HG02884 (cell line): Measurements from ENCODE around the gene ADORA2A.

Source experiments
- ATAC-seq: cut with Tn5 transposase; IDR thresholded peaks from one replicate; pipeline ENCODE4 v1.9.1; 2021; ENCODE audit warnings: mild to moderate bottlenecking, moderate library complexity; ENCODE audit not compliant: unreplicated experiment

Gene ADORA2A

DNA sequence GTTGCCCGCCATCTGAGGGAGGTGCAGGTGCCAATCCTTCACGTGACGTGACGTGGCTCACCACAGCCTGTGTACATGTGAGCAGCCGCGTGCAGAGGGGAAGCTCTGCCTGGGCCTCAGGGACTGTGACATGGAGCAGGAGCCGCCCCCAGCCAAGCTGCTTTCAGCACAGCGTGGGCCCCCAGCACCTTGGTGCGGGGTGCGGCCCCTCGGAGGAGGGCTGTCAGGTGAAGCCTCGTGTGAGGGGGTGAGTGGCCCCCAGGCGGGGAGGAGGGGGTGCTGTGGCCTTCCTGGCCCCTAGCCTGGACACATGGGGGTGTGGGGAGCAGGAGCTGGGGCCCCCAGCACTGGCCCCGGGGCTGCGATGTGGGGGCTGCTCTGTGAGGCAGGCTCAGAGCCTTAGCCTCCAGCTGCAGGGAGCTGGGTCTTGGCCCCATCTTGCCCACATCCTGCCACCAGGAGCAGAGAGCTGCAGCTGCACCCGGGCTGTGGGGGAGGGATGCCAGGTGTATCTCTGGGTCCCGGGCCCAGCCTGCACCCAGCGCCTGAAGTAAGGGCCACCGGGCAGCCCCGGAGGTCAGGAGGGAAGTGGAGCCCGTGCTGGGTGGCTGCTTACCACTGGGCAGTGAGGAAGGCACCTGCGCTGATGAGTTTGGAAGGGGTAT lies at the start of gene ADORA2A:
Gene ADORA2A, plus strand, starts transcription at position 100 of the 665 bp plus-strand sequence. CDS start 5,806 bp downstream, outside the sequence.
- no peak for ATAC-seq

DNA sequence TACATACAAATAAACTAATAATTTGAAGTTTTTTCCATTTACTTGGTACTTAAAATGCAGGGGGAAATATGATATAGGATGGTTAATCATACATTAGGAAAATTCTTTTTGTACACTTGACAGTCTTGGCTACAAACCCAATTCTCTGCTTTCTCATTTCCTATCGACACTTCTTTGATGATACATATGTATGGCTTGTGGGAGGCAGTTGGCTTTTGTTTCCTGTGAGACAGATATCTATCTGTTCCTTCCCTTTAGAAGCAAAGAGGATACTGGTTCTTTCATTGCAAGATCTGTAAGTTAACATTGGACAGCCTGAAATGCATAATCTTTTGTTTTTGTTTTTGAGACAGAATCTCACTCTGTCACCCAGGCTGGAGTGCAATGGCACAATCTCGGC lies 47.9 kb upstream of the ADORA2A start:
- no peak for ATAC-seq

DNA sequence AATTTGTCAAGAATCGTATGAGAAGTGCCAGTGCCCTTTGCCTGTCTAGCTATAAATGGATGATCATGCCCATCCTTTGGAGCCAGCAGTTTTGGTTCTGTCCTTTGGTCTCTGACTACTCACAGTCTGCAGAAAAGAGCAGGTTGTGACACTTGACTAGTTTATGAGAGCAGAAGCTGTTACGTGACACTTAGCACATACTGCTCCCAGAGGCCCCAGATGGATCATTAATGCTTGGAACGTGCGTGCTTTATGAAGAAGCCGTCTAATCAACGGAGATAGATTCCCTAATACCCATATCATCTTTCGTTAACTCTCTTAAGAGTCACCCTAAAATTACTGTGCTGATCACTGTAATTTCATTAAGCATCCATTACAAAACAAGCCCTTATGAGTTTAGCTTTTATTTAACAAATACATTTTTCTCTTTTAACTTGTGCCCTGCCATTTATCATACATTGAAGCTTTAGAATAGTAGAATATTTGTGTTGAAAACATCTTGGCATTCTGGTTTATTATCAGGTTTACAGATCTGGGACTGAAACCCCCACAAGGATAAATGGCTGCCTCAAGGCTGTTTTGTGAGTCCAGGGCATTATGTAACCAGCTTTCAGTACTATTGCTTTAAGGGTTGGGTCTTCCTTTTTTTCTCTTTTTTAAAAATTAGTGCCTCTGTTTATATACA lies 47.0 kb upstream of the ADORA2A start:
- ATAC-seq, result no peak

DNA sequence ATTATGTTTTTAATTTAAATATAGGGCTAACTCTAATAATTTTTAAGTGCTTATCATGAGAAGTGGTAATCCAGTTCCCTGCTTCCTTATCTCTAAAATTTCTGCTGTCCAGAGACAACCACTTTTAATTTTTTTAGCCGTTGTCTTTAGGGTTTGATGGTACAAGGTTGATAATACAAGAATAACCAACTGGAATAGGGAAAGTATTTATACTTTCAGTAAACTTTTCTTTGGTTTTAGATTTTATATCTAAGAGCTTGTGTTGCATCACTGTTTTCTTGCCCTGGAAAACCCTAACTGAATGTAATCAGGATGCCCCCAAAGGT lies 46.5 kb upstream of the ADORA2A start:
- no peak for ATAC-seq

DNA sequence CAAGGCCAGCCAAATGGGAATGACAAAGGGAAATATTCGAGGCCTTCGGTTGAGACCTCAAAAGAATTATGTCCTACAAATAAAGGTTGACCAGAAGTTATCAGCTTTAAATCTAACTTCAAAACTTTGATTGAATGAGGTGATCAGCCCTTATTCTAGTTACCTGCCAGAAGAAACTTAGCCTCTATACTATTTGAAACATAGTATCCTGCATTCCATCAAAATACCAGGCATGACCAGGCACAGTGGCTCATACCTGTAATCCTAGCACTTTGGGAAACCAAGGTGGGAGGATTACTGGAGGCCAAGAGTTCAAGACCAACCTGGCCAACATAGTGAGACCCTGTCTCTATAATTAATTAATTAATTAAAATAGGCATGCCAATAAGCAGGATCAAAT lies 44.3 kb upstream of the ADORA2A start:
- no peak for ATAC-seq

DNA sequence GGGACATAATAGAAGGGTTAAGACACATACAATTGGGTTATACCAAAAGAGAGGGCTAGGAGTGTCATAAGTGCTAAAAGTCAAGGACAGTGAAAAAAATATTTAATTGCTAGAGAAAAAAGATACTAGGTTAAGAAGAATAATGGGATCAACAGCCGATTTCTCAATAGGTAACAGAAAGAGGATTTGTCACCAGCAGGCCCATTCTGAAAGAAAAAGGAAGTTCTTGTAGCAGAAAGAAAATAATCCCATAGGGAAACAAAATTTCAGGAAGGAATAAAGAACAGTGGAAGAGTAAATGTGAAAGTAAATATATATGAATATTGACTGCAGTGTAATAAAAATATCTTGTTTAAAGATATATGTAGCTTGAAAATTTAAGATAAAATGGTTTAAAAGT lies 43.3 kb upstream of the ADORA2A start:
- ATAC-seq, result no peak

DNA sequence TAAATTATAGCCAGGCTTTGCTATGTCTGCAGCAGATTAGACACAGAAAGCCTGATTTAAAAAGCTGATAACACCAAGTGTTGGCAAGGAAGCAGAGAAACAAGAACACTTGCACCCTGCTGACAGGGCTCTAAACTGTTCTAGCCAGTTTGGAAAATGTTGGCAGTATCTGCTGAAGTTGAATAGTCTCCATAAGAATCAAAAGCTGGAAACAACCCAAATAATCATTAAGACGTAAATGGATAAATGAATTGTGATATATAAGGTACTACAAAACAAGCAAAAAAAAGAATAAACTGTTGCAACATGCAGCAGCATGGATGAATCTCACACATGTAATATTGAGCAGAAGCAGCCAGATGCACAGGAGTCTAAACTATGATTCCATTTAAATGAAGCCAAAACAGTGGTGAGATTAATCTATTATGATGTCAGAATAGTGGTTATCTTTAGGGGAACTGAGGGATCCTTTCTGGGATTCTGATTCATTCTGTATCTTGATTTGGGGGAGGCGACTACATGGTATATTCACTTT lies 40.4 kb upstream of the ADORA2A start:
- no peak for ATAC-seq

DNA sequence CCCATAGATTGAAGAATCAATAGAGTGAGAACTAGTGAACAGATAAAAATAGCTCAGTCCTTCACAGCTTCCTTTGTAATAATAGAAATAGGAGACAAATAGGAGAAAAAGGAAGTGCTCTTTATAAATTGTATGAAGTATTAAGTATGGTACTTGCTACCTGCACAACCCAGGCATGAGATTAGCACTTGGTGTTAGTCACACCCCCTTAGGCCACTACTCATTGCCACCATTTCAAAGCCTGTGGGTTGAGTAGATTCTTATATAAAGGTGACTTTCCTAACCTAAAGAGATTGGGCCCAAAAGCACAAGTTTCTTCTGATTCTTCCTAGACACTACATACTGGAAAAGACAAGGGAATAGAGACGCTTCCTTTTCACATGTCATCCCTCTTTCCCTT lies 37.7 kb upstream of the ADORA2A start:
- no peak for ATAC-seq

DNA sequence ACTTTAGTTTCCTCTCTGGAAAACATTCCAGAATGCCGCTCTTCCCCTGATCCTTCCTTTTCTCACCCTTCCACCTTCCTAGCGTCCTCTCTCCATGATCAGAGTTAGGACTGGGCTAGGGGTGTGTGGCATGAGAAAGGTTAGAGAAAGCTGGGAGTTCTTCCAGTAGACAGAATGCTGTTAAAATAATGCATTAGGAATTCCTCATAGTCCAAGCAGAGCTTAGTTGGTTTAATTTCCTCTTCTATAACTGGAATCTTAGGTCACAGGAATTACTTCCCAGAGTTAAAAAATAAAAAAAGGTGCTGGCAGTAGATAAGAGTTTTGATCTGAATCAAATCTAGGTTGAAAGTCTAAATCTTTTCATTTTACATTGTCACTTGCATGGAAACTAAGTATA lies 37.2 kb upstream of the ADORA2A start:
- ATAC-seq, result no peak

DNA sequence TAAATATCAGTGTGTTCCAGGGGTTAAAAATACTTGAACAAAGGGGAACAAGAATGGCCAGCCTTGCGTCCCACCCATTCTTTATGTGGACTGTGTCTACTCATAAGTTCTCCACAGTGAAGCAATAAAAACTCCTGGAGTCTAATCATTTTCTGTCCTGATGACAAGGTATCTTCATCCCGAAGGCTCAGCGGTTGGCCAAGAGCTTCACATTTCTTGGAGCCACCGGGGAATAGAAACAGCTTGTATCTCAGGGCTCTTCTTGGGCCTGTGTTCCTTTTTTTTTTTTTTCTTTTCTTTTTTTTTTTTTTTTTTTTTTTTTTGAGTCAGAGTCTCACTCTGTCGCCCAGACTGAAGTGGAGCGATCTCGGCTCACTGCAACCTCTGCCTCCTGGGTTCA lies 36.8 kb upstream of the ADORA2A start:
- no peak for ATAC-seq

DNA sequence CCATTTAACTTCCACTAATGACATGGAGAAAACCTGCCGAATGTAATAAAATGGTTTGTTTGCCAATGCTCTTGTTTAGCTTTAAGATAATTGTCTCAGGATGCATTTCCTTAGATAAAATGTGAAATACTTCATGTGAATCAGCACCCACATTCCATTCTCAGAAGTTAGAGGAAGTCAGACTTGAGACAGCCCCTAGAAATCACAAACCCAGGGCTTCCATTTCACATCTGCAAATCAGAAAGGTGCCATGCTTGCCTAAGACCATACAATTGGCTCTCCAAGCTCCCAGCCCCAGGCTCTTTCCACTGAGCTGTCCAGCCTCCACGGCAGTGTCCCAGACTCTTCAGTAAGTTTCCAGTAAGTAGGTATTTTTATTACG lies 35.6 kb upstream of the ADORA2A start:
- no peak for ATAC-seq

DNA sequence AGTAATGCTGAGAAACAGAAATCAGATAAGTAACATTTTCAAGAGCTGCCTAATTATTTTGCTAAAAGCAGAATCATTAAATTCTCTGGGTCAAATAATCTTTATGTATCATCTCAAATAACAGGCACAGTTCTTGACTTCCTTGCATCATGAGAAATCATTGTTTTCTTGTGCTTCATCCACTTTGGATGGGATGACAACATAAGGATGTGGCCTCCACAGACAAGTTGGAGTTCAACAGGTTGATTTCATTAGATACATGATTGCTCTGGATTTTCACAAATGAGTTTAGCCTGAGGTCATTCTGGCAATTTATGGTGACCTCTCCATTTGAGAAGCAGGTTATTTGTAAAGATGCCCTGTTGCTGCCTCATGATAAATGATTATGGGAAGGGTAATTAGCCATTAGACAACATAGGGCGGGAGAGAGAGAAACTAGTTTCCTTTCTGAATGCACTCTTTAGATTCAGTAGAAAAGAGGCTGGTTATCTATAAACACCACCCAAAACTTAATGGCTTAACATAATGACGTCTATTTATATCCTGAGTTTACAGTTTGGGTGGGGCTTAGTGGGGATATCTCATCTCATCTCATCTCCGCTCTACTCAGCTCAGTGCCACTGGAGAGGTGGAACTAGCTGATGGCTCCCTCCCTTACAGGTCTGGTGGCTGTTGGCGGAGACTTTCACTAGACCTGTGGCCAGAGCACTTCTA lies 35.0 kb upstream of the ADORA2A start:
- ATAC-seq, result no peak

DNA sequence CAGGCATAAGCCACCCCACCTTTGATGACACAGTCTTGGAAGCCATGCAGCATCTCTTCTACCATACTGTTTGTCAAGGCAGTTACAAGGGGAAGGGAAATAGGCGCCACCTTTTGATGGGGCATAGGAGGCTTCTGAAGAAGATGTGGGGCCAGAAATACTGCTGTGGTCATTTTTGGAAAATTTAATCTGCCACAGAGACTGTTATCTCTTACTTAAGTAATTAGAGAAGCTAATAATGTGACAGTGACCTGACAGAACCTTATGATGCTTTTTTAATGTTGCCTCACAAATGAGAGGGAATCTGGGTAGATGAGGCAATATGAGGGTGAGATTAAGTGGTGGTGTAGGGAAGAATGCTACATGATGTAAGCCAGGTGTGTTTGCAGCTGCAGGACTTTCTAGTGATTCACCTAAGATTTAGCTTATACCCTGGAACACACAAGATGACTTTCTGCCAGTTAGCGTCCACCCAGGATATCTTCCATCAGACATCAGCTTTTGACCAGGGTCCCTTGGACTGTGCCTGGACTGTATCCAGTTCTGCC lies 34.3 kb upstream of the ADORA2A start:
- ATAC-seq, result no peak

DNA sequence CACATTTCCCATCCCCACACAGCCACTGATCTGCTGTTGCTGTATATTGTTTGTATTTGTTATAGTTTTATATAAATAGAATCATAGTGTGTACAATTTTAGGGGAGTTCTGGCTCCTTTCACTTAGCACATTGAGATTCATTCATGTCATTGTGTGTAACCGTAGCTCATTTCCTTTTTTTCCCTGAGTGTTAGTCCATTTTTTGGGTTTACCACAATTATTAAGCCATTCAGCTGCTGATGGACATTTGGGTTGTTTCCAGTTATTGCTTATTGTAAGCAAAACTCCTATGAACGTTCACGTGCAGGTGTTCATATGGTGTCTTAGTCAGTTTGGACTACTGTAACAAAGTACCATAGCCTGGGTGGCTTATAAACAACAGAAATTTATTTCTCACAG lies 33.6 kb upstream of the ADORA2A start:
- ATAC-seq, result no peak

DNA sequence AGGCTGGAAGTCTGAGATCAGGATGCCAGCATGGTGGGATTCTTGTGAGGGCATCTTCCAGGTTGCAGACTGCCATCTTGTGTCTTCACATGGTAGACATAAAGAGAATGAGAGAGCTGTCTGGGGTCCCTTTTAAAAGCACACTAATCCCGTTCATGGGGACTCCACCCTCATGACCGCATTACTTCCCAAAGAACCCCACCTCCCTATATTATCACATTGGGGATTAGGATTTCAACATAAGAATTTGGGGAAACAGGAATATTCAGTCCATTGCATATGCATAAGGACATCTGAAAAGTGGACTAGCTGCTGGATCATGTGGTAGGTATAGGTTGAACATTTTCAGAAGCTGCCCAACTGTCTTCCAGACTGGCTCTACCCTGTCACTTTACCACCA lies 33.1 kb upstream of the ADORA2A start:
- ATAC-seq, result no peak

DNA sequence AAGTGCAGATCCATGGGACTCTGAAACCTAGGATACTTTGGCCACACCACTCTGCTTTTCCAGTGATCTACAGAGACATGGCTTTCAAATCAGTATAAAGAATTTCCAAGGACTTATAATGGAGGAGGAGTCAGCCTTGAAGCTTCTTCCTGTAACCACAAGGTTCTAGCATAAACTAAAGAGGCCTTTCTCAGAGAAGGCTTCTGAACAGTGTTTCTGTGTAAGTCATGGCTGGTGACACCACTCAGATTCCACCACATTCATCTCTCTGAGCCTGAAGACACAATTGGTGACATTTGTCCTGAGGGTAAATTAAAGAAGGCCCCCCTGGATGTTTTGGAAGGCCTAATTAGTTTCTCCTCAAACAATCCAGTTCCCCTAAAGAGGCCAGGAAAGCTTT lies 29.0 kb upstream of the ADORA2A start:
- no peak for ATAC-seq

DNA sequence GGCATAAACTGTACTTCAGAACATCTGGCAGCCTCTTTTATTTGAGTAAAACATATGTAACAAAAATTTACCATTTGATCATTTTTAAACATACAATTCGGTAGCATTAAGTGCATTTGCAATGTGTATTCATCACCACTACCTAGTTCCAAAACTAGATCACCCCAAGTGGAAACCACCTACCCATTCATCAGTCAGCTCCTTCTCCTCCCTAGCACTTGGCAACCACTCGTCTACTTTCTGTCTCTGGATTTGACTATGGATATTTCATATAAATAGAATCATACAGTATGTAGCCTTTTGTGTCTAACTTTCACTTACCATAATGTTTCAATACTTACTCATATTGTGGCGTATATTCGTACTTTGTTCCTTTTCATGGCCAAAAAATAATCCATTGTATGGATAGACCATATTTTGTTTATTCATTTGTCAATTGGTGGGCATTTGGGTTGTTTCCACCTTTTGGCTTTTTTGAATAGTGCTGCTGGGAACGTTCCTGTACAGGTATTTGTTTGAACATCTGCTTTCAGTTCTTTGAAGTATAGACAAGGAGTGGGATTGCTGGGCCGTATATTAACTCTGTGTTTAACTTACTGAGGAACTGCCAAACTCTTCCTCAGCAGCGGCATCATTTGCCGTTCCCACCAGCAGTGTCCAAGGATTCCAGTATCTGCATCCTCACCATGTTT lies 27.2 kb upstream of the ADORA2A start:
- ATAC-seq, result no peak

DNA sequence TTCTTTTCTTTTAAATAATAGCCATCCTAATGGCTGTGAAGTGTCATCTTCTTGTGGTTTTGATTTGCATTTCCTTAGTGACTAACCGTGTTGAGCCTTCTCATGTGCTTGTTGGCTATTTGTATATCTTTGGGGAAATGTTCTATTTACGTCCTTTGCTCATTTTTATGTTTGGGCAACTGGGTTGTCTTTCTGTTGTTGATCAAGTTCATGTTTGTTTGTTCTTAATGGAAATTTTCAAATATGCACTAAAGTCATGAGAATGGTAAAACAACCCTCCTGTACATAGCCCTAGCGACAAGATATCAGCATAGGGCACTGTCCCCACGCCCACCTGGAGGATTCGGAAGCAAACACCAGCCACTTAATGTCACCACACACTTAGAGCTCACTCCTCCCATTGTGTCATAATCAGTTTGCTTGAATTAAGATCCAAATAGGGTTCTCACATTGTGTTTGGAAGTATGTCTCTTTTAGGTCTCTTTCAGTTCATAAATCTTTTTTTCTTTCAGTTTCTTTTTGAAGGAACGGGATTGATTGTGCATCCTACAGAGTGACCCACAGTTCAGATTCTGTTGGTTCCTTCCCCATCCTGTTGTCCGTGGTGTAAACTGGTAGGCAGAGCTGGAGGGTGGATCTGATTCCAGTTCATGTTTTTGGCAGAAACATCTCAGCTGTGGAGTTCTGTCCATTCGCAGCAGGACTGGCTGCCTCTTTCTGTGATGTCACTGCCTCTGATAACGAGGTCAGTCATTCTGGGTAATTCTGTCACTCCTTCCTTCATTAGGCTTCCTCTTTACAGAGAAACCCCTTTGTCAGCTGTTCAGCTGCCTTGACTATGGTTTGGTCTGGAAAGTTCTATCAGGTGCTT lies 26.4 kb upstream of the ADORA2A start:
- ATAC-seq, result no peak

DNA sequence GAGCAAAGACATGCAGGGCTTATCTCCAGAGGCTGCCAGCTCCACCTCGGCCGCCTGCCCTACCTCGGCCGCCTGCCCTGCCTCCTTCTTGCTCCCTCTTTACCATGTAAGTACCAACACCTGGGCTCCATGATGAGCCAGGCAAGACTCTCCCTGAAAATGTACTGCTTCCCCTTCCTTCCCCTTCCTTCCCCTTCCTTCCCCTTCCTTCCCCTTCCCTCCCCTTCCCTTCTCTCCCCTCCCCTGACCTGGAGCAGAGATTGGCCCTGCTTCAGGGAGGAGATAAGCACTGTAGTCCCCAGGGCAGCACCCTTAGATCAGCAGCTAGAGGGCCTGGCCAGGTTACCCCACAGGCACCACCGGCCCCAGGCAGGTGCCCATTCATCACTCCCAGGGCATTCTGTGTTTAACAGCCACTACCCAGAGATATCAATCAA lies 25.4 kb upstream of the ADORA2A start:
- ATAC-seq, result no peak
